GM12878 (cell line): Measurements from ENCODE around the gene ASRGL1. TPM values are rescaled to one million over a fixed set of nuclear protein-coding genes. Genes with fewer than 3 reads are reported as not detected.

Source experiments
- ATAC-seq: fragments of 200-7000 bp; cut with Tn5 transposase; 3 replicates; pipeline ENCODE4 v1.9.1; 2020; ENCODE audit warnings: mild to moderate bottlenecking, moderate library complexity
- BruUV-seq: library from RNA; stranded (reverse); fragments of 400-500 nt; replicated peaks from 2 replicates; lab custom pipeline; 2021; lab: Mats Ljungman, UMichigan
- CTCF ChIA-PET: fragments of 300-600 bp; sonication (Branson Sonifier 250); formaldehyde crosslinking; extraction: SDS; loops from one replicate; lab custom pipeline; 2021; ENCODE audit warnings: inconsistent platforms; lab: Yijun Ruan, JAX
- POLR2A ChIA-PET: fragments of 350-600 bp; formaldehyde crosslinking; extraction: SDS; loops from one replicate; lab custom pipeline; 2021; ENCODE audit warnings: inconsistent platforms; lab: Charles Lee
- RAD21 ChIA-PET: fragments of 300-600 bp; sonication (Branson Sonifier 250); formaldehyde crosslinking; loops from one replicate; lab custom pipeline; 2023; ENCODE audit warnings: antibody characterized with exemption; ENCODE audit not compliant: unreplicated experiment; lab: Charles Lee
- SMC1A ChIA-PET: fragments of 300-600 bp; sonication (Branson Sonifier 250); formaldehyde crosslinking; loops from one replicate; lab custom pipeline; 2023; ENCODE audit not compliant: unreplicated experiment, uncharacterized antibody; lab: Charles Lee
- DNase-seq: peaks from one replicate; pipeline ENCODE4 v3.0.0-alpha.2; 2011; ENCODE audit warnings: low read depth, low spot score
- FAIRE-seq: peaks from 3 replicates; lab custom pipeline; 2011; peaks lifted over from hg19 to GRCh38; lab: Jason Lieb, UNC
- H2AFZ ChIP-seq: 2 replicates; pipeline ENCODE4 v1.6.0; 2011; ENCODE audit warnings: low read depth, low read length, control low read depth; ENCODE audit not compliant: control insufficient read depth
- H3K27ac ChIP-seq: 2 replicates; pipeline ENCODE4 v1.5.1; 2011; ENCODE audit warnings: control low read depth; ENCODE audit not compliant: control insufficient read depth, insufficient read depth
- H3K27me3 ChIP-seq, 2 experiments: replicated peaks in 1 of 2; 2 replicates each; pipeline versions ENCODE4 v1.6.0 to v1.6.1; 2011; ENCODE audit warnings: low read length in 1 of 2; ENCODE audit not compliant: control insufficient read depth in 2 of 2, insufficient read depth in 2 of 2
- H3K36me3 ChIP-seq, 2 experiments: 2 replicates each; pipeline ENCODE4 v1.5.1; 2011; ENCODE audit warnings: low read length in 1 of 2; ENCODE audit not compliant: control insufficient read depth in 2 of 2, insufficient read depth in 2 of 2
- H3K4me1 ChIP-seq: 2 replicates; pipeline ENCODE4 v1.6.1; 2011; ENCODE audit warnings: mild to moderate bottlenecking, low read length, moderate library complexity, mixed read lengths; ENCODE audit not compliant: control insufficient read depth, insufficient read depth
- H3K4me2 ChIP-seq: 2 replicates; pipeline ENCODE4 v1.6.0; 2011; ENCODE audit warnings: control low read depth; ENCODE audit not compliant: control insufficient read depth, insufficient read depth
- H3K4me3 ChIP-seq: fragments of 200-600 bp; sonication (generic); 2 replicates; pipeline ENCODE4 v1.5.1; 2016
- H3K79me2 ChIP-seq: 2 replicates; pipeline ENCODE4 v1.6.0; 2011; ENCODE audit warnings: low read length; ENCODE audit not compliant: control insufficient read depth, insufficient read depth
- H3K9ac ChIP-seq: 2 replicates; pipeline ENCODE4 v1.8.0; 2011; ENCODE audit warnings: low read length, control low read depth, mixed read lengths; ENCODE audit not compliant: control insufficient read depth, insufficient read depth
- H3K9me3 ChIP-seq: replicated peaks from 3 replicates; pipeline ENCODE4 v1.5.1; 2011; ENCODE audit warnings: mild to moderate bottlenecking, low read length; ENCODE audit not compliant: control insufficient read depth, insufficient read depth
- H4K20me1 ChIP-seq: 2 replicates; pipeline ENCODE4 v1.6.0; 2011; ENCODE audit not compliant: control insufficient read depth, insufficient read depth
- BCL11A ChIP-seq: IDR thresholded peaks from 2 replicates; pipeline ENCODE4 v1.6.1; 2011; ENCODE audit warnings: low read depth, low read length
- CUX1 ChIP-seq: IDR thresholded peaks from 2 replicates; pipeline ENCODE4 v1.6.1; 2012; ENCODE audit warnings: improper control_type of control experiment, low read depth, low read length; ENCODE audit not compliant: insufficient replicate concordance
- NFXL1 ChIP-seq: fragments of 450-650 bp; IDR thresholded peaks from 2 replicates; pipeline ENCODE4 v1.6.1; 2017; ENCODE audit warnings: antibody characterized with exemption, mild to moderate bottlenecking, borderline replicate concordance
- RAD51 ChIP-seq: fragments of 450-650 bp; IDR thresholded peaks from 2 replicates; pipeline ENCODE4 v1.6.1; 2016; ENCODE audit warnings: moderate library complexity, mild to moderate bottlenecking, inconsistent platforms
- SPI1 ChIP-seq: IDR thresholded peaks from 2 replicates; pipeline ENCODE4 v1.6.1; 2011; ENCODE audit warnings: low read depth, mild to moderate bottlenecking, low read length, moderate library complexity, borderline replicate concordance; ENCODE audit not compliant: insufficient read depth
- WGBS: methylation state at CpG from one replicate; pipeline ENCODE4 v1.1.6; 2016; ENCODE audit warnings: low lambda C conversion rate; ENCODE audit not compliant: insufficient replicate concordance, insufficient coverage; ENCODE audit errors: missing lambda C conversion rate; 5-methylcytosine and 5-hydroxymethylcytosine counted together
- in situ Hi-C: fragments of 300-500 bp; cut with MboI; formaldehyde crosslinking; loops from 9 replicates; pipeline ENCODE4 v1.14.3; 2018; ENCODE audit warnings: mixed read lengths
- intact Hi-C: fragments of 100-400 bp; cut with micrococcal nuclease; formaldehyde crosslinking; loops from one replicate; pipeline ENCODE4 v1.14.2; 2022; ENCODE audit not compliant: unreplicated experiment
- polyA plus RNA-seq, 11 experiments: library from polyadenylated mRNA; depleted of rRNA in 4 of 11; unstranded in 6 of 11; stranded (reverse) in 5 of 11; fragments of >200 nt; fragmentation: Nextera tagmentation in 4 of 11; fragmentation: Illumina TruSeq in 1 of 11; extraction: Ambion mirVana in 4 of 11; extraction: Trizol in 1 of 11; gene quantifications; 1 replicate in 1 of 11; 2 replicates in 10 of 11; pipeline versions ENCODE4 v1.2.1 to v1.2.3, GENCODE V29; 2011 to 2016; ENCODE audit warnings: inconsistent platforms in 2 of 11, missing spikeins in 2 of 11, low read depth in 1 of 11
- total RNA-seq, 4 experiments: library from RNA; depleted of rRNA in 3 of 4; stranded (reverse); fragments of >200 nt in 3 of 4; fragmentation: Illumina TruSeq in 1 of 4; extraction: Trizol in 1 of 4; gene quantifications; 2 replicates each; pipeline versions ENCODE4 v1.2.1 to v1.2.3, GENCODE V29; 2013 to 2021

Gene ASRGL1
- total and polyA plus RNA-seq, 10 of the 15 experiments (the other 5 are each of a cell fraction or from before 2014, with no cell fraction given): 0.97 to 24.5 (median 4.8) TPM

- Histone ChIP-seq H3K27me3 (no peaks in the 10 kb centered on the region), H3K9me3 (no peaks in the 10 kb centered on the region), H3K4me2 (no peak overlapping the region), H4K20me1 (no peaks in the 10 kb centered on the region), H3K27ac (no peak overlapping the region), H3K4me1 (no peaks in the 10 kb centered on the region), H2AFZ (no peak overlapping the region), H3K79me2 (no peaks in the 10 kb centered on the region), H3K36me3 (no peaks in the 10 kb centered on the region), H3K9ac (no peak overlapping the region), H3K4me3 (no peak overlapping the region)
- intact Hi-C loops (no loop called here), in situ Hi-C loops (no loop called here)
- no TSS peak for BruUV-seq
- CTCF ChIA-PET: interaction anchor here (0.9 to 1.7 kb wide), 3 partner anchors 9 to 106 kb away, joined by 3 to 6 read pairs (median 3); no protein-coding TSS in a partner anchor
- SMC1A ChIA-PET: interaction anchor here (0.8 to 1.9 kb wide), 3 partner anchors 10 to 106 kb away, joined by 3 to 6 read pairs (median 4); no protein-coding TSS in a partner anchor
- POLR2A ChIA-PET: interaction anchor here (1.0 to 1.4 kb wide), 2 partner anchors 9 to 13 kb away, joined by 3 read pairs; no protein-coding TSS in a partner anchor
- FAIRE-seq: no peak
- no peak for DNase-seq
- no peak for TF ChIP-seq BCL11A
- TF ChIP-seq CUX1: no peak
- TF ChIP-seq SPI1: no peak
- no peak for TF ChIP-seq NFXL1
- no peak for TF ChIP-seq RAD51
- ATAC-seq: no peak
- WGBS: 0% methylated on average over 1 of the region's 1 CpG
- RAD21 ChIA-PET: interaction anchor here (0.7 kb wide), 1 partner anchor 10 kb away, joined by 3 read pairs; no protein-coding TSS in a partner anchor
These were observed 100.4 kb downstream of the ASRGL1 start for GRCh38 chr11:62437616-62438015.
